D341Med (cell line): ENCODE measurements around the gene MCRIP1.
"Not testable (repeated sequence)": the region's sequence is repeated elsewhere in the genome, so short reads cannot be mapped to it uniquely, and the experiment has no call there.

Experiments
- DNase-seq: peaks from one replicate; pipeline ENCODE4 v3.0.0; 2012; ENCODE audit warnings: low spot score

MCRIP1 gene

DNA sequence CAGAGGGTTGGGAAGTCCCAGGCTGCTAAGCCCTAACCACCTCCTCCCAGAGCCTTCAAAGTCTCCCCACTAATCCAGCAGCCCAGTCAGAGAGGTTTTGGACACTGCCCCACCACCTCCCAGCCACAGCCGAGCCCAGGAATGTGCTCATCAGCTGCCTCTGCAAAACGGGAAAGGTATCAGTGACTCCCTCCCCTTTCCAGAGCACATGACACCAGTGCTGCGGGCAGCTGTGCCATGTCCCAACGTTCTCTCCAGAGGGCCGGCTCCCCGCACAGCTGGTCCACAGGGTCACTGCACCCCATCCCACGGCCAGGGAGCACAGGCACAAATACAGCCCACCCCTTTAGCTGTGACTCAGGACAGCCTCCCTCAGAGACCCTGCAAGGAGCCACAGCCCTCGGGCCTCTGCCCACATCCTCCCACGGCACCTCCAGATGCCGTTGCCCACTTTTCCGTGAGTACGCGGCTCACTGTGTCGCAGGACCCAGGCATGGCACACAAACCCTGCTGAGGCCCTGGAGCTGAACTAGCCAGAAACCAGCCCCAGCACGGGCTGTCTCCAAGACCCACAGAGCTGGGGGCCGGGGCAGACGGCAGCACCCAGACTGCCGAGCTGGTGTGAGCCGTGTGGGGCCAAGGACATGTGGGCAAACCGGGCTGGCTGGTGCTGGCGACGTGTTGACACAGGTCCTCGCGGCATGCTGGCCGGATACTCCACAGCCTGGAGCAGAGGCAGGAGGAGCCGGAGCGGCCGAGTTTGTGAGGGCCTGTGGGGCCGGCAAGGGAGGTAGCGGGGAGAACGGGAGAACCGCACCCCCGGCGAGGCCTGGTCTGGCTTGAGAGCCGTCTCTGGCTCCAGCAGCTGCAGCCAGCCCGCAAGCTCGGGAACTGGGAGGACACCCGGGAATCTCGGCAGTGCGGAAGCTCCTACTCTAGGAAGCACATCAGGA is 8.0 kb upstream of the MCRIP1 start:
- no peak for DNase-seq

GRCh38 chr17:81840059-81840458 is 7.0 kb upstream of the MCRIP1 start:
- DNase-seq = not testable (repeated sequence)

DNA sequence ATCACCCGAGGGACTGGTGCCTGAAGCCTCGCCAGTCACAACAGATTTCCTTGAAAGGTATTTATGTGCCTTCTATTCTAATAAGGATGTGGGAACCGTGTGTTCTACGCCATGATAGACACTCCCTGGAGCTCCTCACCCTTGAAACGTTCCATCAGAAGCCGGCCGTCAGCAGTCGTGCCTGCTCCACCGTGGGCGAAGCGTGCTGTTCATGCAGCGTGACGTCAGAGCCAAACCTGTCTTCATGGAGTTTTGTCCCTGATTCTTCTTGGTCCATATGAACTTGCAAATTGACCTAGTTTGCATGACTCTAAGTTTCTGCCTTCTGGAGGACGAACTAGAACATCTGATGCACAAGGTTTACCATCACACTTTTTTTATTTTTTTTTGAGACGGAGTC is 6.2 kb upstream of the MCRIP1 start:
- no peak for DNase-seq

DNA sequence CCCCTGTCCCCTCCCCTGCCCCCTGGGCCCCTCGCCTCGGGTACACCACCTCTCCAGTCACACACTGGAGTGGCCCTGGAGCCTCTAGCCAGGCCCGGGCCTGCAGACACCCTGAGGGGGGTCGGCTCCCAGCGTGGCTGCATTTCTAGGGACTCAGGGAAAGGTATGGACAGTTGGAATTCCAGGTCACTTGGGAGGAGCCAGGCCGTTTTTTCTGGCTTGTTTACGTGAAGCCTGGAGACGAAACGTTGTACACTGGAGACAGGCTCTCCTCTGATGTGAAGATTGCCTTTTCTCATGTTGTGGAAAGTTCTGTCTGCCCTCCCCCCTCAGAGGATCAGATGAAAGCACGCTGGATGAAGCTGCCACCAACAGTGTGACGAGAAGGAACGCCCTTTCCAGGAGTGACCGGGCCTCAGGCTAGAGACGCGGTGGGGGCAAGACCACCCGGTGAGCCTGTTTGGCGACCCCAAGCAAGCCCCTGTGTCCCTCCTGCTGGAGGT is 5.7 kb upstream of the MCRIP1 start:
- DNase-seq = no peak

DNA sequence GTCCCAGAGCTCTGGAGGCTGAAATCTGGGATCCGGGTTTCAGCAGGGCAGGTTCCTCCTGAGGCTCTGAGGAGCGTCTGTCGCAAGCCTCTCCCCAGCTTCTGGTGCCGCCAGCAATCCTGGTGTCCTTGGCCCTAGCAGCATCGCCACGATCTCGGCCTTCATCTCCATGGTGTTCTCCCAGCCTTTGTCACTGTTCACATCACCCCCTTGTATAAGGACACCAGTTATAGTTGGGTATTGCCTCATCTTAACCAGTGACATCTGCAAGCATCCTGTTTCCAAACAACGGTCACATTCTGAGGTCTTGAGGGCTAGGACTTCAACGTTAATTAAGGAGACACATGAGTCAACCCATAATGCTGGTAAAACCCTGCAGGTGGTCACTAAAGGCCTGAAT is 4.5 kb upstream of the MCRIP1 start:
- no peak for DNase-seq

DNA sequence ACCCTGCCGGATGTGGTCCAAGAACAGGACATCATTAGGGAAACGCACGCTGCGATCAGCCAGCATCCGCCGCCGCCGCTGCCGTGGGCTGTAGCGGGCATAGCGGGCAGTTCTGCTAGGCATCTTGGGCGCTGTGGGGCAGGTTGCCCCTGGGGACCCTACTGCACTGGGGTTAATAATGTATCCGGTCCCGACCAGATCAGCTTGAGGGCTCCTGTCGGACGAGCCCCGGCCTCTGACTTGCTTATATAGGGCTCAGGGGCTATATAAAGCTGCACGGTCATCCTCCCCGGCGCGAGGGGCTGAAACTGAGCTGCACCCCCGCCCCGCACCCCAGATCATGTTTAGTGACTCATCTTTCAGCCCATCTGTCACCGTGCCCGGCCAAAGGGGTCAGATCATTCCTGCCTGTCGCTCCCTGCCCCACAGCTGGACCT is 1.8 kb upstream of the MCRIP1 start, which contains the start of gene PPP1R27:
Gene PPP1R27 (minus strand): TSS at position 220 of the 437 bp plus-strand sequence. CDS start 97 bp downstream, at position 123.
- DNase-seq = no peak

DNA sequence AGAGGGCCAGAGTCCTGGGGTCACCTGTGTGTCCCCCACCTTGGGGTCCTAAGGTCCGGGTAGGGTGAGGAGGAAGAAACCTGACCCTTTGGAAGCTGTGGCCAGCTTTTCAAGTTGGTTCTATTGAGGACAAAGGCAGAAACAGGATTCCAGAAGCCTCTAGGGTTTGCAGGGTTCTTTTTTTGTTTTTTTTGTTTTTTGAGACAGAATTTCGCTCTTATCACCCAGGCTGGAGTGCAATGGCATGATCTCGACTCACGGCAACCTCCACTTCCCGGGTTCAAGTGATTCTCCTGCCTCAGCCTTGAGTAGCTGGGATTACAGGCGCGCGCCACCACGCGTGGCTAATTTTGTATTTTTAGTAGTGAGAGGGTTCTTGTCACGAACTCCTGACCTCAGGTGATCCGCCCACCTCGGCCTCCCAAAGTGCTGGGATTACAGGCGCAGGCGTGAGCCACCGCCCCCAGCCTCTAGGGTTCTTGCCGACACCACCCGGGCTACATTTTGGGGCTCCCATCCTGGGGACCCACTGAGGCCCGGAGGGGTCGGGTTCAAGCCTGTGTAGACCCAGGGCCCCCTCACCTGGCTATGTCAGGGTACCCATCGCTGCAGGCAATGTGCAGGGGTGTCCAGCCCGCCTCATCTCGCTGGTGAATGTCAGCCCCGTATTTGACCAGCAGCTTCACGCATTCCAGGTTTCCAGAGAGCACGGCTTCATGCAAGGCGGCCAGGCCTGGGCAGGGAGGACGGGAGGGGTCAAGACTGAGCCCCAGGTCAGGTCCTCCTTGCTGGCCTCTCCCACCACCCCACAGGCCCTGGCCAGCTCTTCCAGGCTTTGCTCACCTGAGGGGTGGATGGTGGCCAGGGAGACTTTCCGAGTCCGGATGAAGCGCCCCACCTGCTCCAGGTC is 1.1 kb upstream of the MCRIP1 start:
- DNase-seq = no peak

GRCh38 chr17:81832608-81833159 is 407 bp downstream of the MCRIP1 start:
- DNase-seq = no peak

- peak; percentile 81 for DNase-seq
Observed at GRCh38 chr17:81831957-81832607, 1.0 kb downstream of the MCRIP1 start.

DNA sequence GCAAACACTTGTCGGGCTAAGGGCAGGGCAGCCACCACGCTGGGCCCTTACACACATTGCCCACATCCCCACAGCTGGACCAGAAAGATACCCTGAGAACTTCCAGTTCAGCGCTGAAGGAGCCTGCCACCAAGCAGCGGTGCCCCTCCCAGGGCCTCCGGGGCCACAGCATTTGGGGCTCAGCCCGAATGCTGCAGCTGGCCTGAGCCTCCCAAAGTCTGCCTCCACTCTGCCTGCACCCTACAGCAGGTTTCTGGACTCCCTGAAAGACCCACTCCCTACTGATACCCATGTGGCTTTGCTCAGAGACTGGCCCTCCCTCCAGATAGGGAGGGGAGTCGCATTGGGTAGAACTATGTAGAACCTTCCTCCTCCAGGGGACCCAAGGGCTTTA is 1.5 kb downstream of the MCRIP1 start:
- DNase-seq = no peak

GRCh38 chr17:81829858-81830257 is 3.2 kb downstream of the MCRIP1 start:
- DNase-seq = no peak

DNA sequence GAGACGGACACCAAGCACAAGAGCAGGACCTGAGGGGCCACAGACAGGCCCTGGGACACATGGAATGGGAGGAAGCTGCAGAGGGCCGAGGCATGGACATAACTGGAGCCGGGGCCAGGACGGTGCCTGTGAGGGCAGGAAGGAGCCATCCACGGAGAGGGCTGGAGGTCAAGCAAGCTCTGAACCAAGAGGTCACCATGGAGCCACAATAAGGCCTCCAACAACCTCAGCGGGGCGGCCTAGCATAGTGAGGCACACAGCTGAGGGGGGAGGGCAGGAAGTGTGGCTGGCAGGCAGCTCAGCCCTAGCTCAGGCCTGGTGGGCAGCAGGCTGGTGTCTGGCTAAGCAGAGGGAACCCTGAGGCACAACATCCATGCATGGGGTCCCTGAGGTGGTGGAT is 4.4 kb downstream of the MCRIP1 start:
- no peak for DNase-seq

DNA sequence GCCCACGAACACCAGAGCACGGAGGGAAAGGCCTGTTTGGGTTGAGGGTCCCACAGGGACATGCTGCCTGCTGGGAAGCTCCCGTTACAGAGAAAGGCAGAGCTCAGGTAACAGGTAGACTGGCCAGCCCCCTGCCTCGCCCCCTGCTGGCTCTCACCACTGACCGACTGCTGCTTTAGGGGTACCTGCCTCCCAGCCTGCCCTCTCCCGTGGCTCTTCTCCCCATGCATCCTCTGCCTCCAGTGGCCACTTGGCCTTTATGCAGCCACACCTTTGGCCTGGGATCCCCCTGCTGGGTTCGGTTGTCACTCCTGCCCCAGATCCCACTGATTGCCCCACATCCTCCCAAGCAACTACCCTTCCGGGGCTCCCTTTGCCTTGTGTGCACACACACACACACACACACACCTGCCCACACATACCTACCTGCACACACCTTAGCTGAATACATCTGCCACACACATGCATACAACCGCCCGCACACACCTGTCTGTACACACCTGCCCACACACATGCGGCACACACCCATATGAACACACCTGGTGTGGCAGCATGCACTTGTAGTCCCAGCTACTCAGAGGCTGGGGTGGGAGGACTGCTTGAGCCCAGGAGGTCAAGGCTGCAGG is 7.1 kb downstream of the MCRIP1 start:
- DNase-seq = no peak

DNA sequence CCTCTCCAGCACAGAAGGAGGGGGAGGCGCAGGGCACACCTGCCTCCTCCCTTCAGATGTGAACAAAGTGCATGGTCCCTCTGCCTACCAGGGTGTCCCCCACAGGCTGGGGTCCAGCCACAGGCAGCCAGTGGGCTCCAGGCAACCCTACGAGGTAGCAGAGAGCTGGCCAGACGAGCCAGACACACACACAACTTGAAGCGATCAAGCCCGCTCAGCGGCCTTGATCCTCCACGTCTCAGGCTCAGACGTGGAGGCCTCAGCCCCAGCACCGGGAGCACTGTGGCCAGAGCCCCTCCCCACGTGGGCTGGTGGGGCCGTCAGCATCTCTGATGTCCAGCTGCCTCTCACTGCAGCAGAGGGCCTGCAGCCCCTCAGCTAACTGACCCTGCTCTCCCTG is 8.5 kb downstream of the MCRIP1 start:
- no peak for DNase-seq

DNA sequence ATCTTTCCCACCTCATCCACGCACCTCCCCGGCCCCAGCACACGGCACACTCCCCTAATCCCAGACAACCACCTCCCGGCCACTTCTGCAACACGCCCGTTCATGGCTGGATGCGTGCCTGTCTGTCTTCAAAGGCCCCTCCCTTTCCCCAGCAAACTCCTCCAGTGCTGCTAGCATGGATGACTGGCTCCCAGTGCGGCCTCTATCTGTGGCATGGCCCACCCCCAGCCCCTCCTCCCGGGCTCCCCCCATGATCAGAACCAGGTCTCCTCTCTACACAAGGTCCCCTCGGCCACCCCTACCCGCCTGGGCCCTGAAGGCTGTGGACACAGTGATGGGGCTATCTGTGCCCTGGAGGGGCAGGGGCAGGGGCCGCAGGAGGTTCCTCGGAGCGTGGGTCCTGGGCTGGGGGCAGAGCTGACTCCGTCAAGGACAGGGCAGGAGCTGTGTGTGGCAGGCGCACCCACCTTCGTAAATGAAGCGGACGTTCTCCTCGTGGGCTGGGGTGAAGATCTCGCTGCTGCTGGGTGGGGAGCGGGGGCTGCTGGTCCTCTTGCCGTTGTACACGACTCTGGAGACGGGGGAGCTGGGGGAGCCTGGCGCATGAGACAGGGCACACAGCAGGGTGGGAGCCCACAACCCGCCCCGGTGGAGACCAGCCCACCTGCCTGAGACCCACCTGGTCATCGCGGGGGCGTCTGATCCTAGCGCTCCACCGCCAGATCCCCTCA is 9.1 kb downstream of the MCRIP1 start:
- no peak for DNase-seq

DNA sequence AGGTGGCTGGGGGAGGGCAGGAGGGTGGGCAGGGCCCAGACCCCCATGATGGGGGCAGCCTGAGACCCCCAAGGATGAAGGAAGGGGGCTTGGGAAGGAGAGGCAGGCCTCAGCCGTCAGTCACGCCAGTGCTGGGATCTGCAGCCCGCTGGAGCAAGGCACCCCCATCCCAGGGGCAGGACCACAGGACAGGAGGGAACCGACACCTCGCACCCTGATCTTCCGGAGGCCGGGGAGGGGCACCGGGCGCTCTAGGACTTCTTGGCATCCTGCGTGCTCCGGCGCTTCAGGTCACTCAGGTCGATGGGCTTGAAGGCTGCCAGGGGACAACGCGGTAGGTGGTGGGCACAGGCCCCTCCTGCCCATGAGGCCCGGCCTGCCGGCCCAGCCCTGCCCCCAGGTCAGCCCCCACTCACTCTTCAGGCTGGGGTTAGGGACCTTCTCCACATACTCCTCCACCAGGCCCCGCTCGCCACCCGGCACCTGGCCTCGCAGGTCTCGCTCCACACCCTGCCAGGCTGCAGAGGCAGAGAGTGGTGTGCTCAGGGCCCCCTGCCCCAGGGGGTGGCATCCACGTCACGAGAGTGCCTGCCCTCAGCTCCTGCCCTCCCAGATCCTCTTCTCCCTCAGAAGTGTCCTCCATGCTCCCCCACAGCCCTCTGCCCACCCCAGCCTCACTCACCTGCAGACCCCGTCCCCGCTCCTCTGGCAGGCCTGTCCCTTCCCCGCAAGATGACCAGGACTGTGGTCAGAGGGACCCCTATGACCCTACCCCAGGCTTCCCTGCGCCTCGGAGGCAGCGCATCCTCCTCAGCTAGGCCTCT is 9.9 kb downstream of the MCRIP1 start:
- DNase-seq = no peak

DNA sequence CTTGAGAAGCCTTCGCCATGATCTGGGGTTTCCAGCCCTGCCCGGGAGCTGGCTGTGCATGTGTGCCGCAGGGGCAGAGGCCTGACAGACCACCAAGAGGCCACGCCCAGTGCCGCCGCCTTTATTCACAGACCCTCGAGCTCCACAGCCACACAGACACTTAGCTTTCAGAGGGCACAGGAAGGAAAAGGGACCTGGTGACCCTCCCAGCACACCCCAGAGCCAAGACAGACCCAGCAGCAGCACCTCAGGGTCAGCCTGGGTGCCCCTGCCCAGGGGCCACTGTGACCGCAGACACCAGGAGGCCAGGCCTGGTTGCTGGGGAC is 10.8 kb downstream of the MCRIP1 start:
- no peak for DNase-seq

DNA sequence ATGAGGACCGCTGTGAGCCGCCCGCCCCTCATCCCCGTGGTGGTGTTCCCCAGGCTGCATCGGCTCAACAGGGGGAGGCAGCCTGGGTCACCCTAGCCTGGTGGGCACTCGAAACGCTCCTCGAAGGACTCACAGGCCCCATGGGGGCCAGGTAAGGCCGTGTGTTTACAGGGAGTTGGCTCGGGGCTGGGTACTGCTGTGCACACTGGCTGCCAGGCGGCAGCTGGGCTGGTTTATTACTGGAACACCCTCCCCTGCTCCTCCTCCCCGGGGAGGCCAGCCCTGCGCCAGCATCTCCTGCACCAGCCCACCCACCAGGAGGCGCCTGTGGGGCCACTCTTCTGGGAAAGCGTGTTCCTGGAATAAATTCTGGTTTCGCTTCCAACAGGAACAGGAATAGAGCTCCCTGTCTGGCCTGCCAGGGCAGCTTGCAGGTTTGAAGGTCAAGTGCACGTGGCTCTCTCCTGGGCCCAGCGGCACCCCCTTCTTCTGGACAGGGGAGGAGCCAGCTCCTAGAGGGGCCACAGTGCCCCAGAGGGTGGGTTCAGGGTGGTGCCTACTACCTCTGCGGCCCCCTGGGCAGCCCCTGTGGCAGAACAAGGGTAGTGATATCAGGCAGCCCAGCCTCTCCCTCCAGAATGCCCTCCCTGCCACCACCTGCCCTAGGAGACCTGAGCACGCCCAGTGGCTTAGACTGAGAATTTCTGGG is 11.3 kb downstream of the MCRIP1 start:
- peak; percentile 99 for DNase-seq

DNA sequence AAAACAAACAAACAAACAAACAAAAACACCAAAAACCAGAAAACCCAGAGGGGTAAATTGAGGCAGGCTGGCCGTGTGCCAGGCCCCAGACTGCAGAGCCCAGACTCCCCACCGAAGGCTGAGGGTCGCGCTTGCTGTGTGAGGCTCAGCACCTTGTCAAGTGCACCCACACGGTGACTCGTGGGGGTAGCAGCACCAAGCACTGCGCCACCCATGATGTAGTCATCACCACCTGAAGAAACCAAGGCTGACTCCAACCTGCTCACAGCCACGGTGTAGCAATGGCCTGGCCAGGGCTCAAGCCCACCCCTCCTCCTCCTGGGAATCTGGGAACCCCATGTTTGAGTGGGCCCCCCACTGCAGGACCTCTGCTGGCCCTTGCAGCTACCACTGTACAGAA is 11.9 kb downstream of the MCRIP1 start:
- no peak for DNase-seq
